HG02970 (cell line): Measurements from ENCODE around the gene LRRN1.

ENCODE experiments used
- ATAC-seq: cut with Tn5 transposase; IDR thresholded peaks from one replicate; pipeline ENCODE4 v1.9.1; 2021; ENCODE audit warnings: mild to moderate bottlenecking, moderate library complexity, moderate number of reproducible peaks; ENCODE audit not compliant: unreplicated experiment, low FRiP score

LRRN1 gene

GRCh38 chr3:3799173-3800079 is at the start of gene LRRN1:
Gene LRRN1, plus strand, starts transcription at chr3:3799431. Its CDS starts 45,211 bp downstream, at chr3:3844642.
- no peak for ATAC-seq

GRCh38 chr3:3753416-3753815 is 45.8 kb upstream of the LRRN1 start:
- ATAC-seq = no peak

GRCh38 chr3:3765661-3766060 is 33.6 kb upstream of the LRRN1 start:
- ATAC-seq = no peak

- no peak for ATAC-seq
Observed at GRCh38 chr3:3766140-3766539, 33.1 kb upstream of the LRRN1 start.

- ATAC-seq = no peak
Observed at GRCh38 chr3:3771094-3771493, 28.1 kb upstream of the LRRN1 start.

- no peak for ATAC-seq
Observed at GRCh38 chr3:3771567-3771966, 27.7 kb upstream of the LRRN1 start.

GRCh38 chr3:3772338-3772737 is 26.9 kb upstream of the LRRN1 start:
- ATAC-seq = no peak

GRCh38 chr3:3772920-3773319 is 26.3 kb upstream of the LRRN1 start:
- no peak for ATAC-seq

GRCh38 chr3:3776607-3777006 is 22.6 kb upstream of the LRRN1 start:
- ATAC-seq = no peak

- ATAC-seq = no peak
Observed at GRCh38 chr3:3778216-3778615, 21.0 kb upstream of the LRRN1 start.

GRCh38 chr3:3778641-3779270 is 20.5 kb upstream of the LRRN1 start:
- no peak for ATAC-seq

GRCh38 chr3:3782457-3782856 is 16.8 kb upstream of the LRRN1 start:
- ATAC-seq = no peak

GRCh38 chr3:3783210-3783609 is 16.0 kb upstream of the LRRN1 start:
- ATAC-seq = no peak

GRCh38 chr3:3783696-3784095 is 15.5 kb upstream of the LRRN1 start:
- ATAC-seq = no peak

GRCh38 chr3:3792391-3792790 is 6.8 kb upstream of the LRRN1 start:
- ATAC-seq = no peak

GRCh38 chr3:3798631-3799113 is 559 bp upstream of the LRRN1 start:
- ATAC-seq = no peak

GRCh38 chr3:3800080-3800455 is 837 bp downstream of the LRRN1 start:
- no peak for ATAC-seq

GRCh38 chr3:3800685-3801493 is 1.7 kb downstream of the LRRN1 start:
- no peak for ATAC-seq

- ATAC-seq = no peak
Observed at GRCh38 chr3:3801494-3801841, 2.2 kb downstream of the LRRN1 start.

GRCh38 chr3:3802046-3802445 is 2.8 kb downstream of the LRRN1 start:
- no peak for ATAC-seq

GRCh38 chr3:3804560-3804959 is 5.3 kb downstream of the LRRN1 start:
- ATAC-seq = no peak
